Vagina (tissue), 2 donors: ENCODE data around the gene COPS6.

Experiments
- POLR2A ChIP-seq, 2 donors: fragments of 450-650 bp; IDR thresholded peaks; one replicate each; pipeline ENCODE4 v1.6.1; 2017; ENCODE audit warnings: antibody characterized with exemption in 2 of 2, mild to moderate bottlenecking in 2 of 2, moderate library complexity in 2 of 2
- POLR2AphosphoS5 ChIP-seq, 2 donors: sonication (generic); formaldehyde crosslinking; IDR thresholded peaks; one replicate each; pipeline ENCODE4 v1.9.0; 2017; ENCODE audit warnings: antibody characterized with exemption in 2 of 2, mild to moderate bottlenecking in 2 of 2, low read depth in 1 of 2; ENCODE audit not compliant: insufficient read depth in 1 of 2
- TF ChIP-seq, protein P1 (sequence below), 3 experiments: fragments of 450-650 bp in 2 of 3; fragments of 200-600 bp in 1 of 3; sonication (generic) in 1 of 3; IDR thresholded peaks; one replicate each; pipeline ENCODE4 v1.5.1; 2017 to 2019; ENCODE audit warnings: antibody characterized with exemption in 3 of 3, mild to moderate bottlenecking in 2 of 3, moderate library complexity in 2 of 3

DNA sequence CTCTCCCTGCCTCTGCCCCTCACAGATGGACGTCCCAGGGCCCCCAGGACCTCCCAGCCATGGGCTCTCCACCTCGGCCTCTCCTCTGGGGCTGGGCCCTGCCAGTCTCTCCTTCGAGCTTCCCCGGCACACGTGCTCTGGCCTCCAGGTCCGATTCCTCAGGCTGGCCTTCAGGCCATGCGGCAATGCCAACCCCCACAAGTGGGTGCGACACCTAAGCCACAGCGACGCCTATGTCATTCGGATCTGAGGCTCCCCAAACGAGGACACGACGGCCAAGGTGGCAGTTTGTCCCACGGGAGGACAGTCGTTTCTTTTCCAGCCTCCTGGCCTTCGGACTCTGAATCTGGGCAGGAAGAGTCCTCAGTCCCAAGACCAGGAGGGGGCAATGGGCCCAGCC, 17.9 kb downstream of the COPS6 start:
- no peak for TF ChIP-seq POLR2A (IDR thresholded peaks at IDR 0.05)
- TF ChIP-seq, protein P1, sequence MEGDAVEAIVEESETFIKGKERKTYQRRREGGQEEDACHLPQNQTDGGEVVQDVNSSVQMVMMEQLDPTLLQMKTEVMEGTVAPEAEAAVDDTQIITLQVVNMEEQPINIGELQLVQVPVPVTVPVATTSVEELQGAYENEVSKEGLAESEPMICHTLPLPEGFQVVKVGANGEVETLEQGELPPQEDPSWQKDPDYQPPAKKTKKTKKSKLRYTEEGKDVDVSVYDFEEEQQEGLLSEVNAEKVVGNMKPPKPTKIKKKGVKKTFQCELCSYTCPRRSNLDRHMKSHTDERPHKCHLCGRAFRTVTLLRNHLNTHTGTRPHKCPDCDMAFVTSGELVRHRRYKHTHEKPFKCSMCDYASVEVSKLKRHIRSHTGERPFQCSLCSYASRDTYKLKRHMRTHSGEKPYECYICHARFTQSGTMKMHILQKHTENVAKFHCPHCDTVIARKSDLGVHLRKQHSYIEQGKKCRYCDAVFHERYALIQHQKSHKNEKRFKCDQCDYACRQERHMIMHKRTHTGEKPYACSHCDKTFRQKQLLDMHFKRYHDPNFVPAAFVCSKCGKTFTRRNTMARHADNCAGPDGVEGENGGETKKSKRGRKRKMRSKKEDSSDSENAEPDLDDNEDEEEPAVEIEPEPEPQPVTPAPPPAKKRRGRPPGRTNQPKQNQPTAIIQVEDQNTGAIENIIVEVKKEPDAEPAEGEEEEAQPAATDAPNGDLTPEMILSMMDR (IDR thresholded peaks at IDR 0.05): no peak
- TF ChIP-seq POLR2AphosphoS5 (IDR thresholded peaks at IDR 0.05; ENCODE audit: insufficient read depth in 1 of 2, low read depth in 1 of 2): no peak
